GM19023 (cell line): Measurements from ENCODE around the gene SYTL1.

Experiments
- ATAC-seq: cut with Tn5 transposase; IDR thresholded peaks from one replicate; pipeline ENCODE4 v1.9.1; 2021; ENCODE audit warnings: mild to moderate bottlenecking, moderate library complexity; ENCODE audit not compliant: unreplicated experiment

SYTL1 gene

DNA sequence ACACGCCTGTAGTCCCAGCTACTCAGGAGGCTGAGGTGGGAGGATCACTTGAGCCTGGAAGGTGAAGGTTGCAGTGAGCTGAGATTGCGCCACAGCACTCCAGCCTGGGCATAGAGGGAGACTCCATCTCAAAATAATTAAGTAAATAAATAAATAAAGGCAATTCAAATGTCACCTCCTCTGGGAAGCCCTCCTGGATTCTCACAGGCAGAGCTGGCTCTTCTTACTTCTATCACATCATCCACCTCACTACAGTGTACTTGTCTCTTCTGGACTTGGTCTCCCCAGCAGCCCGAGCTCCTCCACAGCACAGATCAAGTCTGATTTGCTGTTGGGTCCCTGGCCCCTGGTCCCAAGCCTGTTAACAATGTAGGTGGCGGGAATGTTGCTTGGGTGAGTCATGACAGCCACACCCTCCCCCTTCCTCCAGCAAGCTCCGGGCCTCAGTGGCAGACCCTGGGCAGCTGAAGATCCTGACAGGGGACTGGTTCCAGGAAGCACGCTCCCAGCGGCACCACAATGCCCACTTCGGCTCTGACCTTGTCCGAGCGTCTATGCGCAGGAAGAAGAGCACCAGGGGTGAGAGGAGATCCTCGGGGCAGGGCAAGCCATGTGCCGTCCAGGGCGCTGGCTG, 5.3 kb downstream of the SYTL1 start:
- no peak for ATAC-seq

DNA sequence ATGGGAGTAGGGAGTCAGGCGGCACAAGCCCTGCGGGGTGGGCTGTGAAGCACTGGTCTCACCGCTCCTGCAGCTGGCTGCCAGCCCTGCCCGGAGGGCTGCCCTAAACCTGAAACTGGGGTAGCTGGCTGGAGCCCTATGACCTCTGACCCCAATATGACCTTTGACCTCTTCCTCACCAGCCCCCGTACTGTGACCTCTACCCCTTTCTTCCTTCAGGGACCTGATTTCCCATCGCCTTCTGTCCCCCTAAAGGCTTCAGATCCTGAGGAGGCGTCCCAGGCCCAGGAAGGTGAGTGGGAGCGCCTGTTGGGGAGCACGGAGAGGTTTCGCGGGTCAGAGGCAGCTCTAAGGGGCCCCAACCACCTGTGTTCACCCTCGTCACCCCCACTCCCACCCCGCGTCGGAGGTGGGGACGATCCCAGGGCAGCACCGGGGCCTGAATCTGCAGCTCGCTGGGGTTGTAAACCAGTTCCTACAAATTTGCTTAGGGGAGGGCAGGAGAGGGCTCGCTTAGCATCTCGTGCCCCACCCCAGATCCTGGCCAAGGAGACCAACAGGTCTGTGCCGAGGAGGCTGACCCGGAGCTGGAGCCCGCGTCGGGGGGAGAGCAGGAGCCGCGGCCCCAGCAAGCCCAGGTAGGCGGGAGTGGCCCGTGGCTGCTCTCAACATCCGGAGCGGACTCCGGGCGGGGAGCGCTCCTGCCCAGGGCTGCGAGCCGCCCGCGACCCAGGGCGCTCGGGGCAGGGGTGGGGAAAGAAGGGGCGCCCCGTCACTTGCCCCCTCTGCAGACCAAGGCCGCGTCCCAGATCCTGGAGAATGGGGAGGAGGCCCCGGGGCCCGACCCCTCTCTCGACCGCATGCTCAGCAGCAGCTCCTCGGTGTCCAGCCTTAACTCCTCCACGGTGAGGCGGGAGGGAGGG, 7.3 kb downstream of the SYTL1 start:
- ATAC-seq: no peak

DNA sequence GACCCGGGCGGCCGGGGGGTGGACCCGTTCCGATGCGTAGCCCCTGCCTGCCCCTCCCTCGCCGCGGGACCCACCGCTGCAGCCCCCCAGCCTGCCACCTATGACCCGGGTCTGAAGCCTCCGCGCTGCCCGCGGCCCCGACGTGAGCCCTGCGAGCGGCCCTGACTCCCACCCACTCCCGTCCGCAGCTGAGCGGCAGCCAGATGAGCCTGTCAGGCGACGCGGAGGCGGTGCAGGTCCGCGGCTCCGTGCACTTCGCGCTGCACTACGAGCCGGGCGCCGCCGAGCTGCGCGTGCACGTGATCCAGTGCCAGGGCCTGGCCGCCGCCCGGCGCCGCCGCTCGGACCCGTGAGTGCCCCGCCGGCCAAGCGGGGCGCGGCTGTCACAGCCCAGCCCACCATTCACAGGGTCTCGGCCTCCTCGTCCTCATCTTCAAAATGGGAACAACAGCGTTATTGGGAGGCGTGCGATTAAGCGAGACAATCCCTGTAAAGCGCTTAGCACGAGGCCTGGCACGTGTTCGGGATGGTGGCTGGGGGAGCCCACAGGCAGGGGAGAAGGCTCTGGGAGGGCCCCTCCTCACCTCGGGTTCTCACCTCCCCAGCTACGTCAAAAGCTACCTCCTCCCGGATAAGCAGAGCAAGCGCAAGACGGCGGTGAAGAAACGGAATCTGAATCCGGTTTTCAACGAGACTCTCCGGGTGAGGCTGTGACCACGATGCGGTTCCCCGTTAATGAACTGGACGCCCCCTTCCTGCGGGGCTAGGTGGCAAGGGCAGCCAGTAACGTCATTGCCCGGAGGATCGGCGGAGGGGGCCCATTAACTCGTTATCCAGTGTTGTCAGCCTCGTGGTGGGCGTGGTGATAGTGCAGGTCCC, 8.2 kb downstream of the SYTL1 start:
- ATAC-seq: no peak

DNA sequence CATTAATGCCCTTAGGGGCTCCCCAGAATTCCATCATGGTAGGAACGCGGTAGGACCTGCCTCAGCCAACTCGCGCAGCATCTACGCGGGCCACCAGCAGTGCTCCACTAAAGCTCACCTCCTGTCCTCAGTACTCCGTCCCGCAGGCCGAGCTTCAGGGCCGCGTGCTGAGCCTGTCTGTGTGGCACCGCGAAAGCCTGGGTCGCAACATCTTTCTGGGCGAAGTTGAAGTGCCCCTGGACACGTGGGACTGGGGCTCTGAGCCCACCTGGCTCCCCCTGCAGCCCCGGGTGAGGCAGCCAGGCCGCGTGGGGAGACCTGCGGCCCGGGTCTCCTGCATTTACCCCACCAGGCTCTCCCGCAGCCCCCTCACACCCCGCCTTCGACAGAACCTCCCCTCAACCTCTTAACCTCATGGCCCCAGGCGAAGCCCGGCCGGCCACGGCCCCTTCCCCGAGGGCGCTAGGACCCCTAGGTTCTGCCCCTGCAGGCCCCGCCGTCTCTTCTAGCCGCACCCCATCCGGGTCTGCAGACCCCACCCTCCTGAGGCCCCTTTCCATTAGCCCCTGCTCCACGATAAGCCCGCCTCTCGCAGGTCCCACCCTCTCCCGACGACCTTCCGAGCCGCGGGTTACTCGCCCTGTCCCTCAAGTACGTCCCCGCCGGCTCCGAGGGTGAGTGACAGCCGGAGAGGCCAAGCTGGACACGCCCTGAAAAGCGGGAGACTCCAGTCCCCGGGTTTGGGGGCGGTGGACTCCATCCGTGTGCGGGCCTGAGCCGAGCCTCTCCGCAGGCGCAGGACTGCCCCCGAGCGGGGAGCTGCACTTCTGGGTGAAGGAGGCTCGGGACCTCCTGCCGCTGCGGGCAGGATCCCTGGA, 9.1 kb downstream of the SYTL1 start:
- no peak for ATAC-seq

DNA sequence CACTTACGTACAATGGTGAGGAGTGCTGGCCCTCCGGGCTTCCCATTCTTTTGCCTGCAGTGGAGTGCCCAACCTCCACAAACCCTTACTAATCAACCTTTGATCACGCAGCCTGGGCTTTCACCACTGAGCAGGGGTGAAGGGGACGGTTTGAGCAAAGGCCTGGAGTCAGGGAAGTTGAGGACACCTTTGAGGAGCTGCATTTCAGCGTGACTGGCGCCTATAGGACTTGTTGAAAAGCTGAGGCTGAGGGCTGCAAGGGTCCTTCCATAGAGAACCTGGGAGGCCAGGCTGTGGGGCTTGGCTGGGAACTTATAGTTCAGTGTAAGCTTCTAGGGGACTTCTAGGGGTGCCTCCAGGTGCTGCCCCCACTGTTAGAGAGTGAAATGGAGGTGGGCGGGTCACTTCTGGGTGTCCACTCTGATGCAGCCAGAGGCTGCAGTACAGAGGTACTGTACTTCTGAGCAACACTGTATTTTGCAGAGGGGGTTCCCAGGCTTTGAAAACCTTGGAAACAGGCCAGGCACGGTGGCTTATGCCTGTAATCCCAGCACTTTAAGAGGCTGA, 9.8 kb downstream of the SYTL1 start:
- no peak for ATAC-seq

DNA sequence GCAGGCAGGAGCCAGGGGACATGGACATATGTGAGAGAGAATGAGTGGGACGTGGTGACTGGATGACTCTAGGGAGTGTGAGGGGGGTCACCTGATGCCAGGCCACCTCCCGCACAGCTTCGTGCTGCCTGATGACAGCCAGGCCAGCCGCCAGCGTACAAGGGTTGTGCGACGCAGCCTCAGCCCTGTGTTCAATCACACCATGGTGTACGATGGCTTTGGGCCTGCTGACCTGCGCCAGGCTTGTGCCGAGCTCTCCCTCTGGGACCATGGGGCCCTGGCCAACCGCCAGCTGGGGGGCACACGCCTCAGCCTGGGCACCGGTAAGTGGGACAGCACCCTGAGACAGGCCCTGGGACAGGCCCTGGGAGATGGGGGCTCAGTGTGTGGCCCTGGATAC, 11.3 kb downstream of the SYTL1 start:
- no peak for ATAC-seq

DNA sequence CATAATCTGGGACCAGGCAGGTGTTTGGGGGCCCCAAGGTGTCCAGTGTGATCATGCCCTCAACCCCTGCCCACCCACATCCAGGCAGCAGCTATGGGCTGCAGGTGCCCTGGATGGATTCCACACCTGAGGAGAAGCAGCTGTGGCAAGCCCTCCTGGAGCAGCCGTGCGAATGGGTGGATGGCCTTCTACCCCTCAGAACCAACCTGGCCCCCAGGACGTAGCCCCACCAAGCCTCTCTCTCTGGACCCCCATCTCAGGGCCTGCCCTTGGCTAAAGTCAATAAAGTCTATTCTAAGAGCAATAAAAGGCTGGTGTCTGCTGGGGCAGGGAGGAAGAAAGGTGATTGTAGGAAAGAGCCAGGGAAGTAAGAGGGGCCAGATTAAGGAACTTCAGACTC, 11.8 kb downstream of the SYTL1 start:
- ATAC-seq: no peak

DNA sequence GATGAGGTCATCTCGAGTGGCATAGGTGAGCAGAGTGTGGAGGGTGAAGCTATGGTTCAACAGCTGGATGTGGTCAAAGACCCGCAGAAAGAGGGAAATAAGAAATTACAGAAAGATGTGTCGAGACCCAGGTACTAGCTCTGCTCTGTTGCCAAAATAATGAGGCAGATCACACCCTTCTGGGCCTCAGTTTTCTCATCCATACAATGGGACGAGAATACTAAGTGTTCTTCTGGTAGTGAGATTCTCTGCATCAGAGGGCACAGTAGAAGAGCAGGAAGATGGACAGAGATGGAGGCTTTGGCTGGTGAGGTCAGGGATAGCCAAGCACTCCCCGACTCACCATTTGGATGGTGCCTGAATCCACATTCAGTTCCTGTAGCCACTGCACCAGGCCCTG, 13.9 kb downstream of the SYTL1 start:
- ATAC-seq: no peak

DNA sequence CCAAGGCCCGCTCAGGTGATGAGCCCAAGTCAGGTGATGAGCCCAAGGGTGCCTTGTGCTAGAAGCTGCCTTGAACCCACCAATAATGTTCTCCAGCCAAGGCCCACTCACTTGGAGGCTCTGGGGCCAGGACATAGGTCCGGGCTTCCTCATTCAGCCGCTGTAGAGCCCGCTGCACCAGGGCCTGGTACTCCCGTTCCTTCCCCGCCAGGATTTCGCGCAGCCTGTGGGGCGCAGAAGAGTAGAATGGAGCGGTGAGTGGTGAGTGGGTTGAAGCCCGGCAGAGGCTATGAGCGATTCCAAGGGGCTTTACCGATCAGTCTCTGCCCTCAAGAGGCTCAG, 14.4 kb downstream of the SYTL1 start:
- ATAC-seq: no peak

DNA sequence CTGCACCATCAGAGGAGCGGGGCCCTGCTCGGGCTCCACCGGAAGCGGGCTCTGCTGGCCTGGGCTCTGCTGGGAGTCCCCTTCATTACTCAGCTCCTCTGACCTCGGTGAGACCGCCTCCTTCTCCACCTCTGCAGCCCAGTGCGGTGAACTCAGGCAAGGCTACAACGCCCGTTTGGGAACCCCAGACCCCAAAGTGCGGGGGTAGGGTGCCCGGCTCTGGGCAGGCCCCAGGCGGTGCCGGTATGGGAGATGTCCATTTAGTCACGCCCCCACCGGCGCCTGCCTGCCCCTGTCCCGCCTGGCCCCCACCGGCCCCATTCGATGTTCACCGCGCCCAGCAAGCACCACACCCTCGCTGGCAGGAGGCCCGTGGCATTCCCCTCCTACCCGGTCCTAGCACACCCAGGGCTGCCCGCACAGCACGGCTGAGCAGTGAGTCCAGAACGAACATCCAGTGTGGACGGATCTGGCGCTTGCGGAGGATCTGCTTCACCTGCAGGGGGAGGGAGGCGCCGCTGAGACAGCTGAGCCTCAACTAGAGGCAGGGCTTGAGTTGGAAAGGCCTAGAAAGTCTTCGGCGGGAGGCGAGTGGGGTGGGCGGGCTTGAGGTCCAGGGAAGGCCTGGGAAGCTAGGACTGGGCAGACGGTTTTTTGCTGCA, 14.9 kb downstream of the SYTL1 start:
- no peak for ATAC-seq

DNA sequence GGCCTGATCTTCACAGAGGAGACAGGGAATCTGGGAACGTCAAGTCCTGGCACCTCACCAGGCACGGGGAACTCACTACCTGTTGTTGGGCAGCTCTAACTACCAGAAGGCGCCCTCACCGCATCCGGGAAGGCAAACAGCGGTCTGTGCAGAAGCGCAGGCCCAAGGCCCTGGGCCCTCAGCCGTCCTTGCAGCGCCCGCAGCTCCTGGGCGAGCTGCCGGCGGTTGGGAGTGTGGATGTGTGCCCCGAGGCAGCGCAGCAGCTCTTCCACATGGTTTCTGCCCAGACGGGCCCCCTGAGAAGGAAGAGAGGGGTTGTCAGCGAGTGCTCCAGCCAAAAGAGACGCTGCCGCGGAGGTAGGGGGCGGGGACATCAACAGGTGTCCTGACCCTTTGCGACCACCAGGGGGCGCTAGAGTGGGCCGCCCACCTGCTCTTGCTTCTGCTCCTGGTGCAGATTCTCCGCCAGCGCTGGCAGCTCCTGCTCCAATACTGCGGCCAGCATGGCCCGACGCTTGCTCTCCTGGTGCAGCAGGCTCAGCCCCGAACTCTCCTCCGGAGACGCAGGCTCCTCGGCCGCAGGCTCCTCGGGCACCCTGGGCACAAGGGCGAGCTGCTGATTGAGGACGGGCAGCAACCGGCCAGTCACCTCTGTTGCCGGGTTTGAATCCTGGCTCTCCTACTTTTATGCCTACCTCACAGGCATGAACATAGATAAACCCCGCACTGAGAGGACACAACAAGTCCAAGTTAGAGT, 15.6 kb downstream of the SYTL1 start:
- ATAC-seq: no peak

DNA sequence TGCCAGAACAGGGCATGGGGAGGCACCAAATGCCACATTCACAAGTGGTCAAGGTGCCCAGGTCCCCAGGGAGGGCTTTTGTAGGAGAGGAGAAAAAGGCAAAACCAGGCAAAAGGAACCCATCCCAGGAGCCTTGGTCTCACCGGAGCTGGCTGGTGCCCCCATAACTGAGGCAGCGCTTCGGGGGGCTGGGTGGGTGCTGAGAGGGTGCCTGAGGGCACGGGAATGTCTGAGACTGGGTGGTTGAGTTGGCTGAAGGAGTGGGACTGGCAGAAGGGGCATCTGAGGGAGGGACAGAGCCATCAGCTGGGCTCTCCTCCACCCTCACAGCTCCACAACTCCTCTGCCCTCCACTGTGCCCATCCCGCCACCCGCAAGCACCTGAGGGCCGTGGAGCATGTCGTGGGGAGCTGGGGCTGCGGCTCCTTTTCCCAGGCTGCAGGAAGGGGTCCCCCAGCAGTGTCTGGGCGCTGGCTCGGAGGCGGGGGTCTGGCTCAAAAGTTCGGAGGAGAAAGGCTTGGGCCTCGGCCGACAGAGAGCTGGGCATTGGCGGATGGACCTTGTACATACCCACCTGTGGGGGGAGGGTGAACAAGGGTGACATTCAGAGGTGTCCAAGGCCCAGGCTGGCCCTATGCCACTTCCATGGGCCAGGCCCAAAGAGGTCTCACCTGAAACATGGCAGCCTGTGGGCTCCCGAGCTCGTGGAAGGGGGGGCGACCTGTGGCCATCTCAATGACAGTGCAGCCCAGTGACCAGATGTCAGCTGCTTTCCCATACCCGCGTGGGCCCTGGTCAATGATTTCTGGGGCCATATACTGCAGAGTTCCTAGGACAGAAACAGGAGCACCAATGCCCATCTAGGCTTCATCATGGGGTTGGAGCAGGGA, 16.5 kb downstream of the SYTL1 start:
- no peak for ATAC-seq

DNA sequence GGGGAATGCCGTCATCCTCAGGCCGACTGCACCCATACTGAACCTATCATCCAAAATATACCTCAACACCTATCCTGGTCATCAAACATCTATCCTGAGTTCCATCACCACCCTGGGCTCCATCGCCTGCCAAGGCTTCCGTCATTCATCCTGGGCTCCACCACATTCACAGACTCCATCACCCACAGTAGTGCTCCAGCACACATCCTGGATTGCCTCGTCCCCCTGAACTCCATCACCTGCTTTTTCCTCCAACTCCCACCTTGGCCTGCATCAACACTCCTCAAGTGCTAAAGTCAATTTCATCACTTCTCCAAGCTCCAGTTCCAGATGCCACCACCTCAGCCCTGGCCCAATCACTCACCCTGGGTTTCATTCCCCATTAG, 17.1 kb downstream of the SYTL1 start:
- no peak for ATAC-seq

DNA sequence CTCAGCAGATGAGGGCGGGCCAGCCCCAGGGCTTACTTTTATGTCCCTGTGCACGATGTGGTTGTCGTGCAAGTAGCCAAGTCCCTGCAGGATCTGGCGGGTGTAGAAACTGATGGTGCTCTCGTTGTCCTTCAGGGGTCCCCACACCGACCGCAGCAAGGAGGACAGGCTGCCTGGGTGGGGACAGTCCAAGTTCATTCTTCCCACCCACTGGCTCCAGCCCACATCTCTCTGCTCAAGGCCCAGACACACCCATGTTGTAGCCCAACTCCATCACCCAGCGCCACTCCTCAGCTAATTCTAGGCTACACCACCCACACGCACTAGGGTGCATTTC, 18.0 kb downstream of the SYTL1 start:
- ATAC-seq: no peak

DNA sequence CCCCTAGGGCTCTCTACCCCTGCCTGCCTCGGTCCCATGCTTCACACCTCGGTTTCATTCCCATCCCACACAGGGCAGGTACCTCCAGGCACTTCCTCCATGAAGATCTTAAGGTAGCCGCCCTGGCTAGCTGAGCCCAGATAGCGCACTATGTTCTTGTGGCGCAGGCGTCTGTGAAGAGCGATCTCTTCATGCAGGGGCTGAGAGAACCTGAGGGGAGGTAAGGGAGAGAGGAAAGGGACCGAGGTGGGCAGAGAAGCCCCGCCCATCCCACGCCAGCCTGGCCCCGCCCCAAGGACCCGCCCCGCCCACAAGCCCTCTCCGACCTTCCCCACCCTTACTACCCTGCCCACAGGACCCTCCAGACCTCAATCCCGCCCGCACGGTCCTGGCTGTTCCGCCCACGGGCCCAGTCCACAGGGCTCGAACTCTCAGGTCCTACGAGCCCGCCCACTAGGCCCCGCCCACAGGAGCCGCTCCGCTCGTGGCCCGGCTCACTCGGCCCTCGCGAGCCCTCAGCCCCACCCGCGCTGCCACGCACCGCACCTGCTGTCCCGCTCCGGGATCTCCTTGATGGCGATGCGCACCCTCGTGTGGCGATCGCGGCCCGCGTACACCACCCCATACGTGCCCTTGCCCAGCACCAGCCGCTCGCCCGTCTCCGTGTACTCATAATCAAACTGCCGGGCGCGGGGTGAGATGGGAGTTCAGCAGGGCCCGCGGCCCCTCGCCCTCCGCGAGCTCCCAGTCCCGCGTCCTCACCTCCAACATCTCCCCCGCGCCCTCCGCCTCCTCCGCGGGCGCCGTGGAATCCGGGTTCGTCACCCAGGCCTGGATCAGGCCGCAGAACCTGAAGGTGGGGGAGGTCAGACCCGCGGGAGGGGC, 18.6 kb downstream of the SYTL1 start:
- ATAC-seq: no peak

DNA sequence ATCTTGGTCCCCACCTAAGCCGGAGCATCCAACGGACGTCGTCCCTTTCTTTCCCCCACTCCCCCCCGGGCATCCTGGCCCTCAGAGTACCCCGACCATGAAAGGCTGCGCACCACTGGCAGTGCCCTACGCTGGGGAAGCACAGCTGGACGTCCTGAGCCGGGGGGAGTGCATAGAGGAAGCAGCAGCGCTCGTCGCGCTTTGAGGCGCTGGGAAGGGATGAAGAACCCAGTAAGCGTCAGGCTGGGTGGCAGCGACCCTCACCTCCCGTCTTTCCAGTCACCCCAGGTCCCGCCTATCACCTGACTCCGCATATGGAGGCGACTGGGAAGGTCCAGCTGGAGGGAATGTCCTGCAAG, 19.2 kb downstream of the SYTL1 start:
- no peak for ATAC-seq

DNA sequence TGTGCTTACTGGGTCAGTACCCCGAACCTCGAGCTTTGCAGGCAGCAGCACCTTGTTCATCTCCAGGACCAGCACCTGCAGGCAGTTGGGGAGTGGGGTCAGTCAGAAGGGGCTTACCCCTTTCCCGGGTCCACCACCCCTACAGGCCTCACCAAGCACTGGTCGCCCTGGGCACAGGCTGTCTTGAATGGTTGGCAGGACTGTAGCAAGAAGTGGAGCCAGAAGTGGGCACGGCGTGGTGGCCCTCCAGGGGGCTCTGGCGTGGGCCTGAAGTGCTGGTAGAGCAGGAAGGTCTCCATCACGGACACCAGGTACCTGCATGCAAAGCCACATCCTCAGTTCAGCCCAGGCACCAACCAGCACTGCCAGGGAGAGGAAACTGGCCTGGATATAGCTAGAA, 19.7 kb downstream of the SYTL1 start:
- no peak for ATAC-seq
